GM20431 (cell line): Measurements from ENCODE around the gene SLC2A1.
"Not testable (repeated sequence)": the region's sequence is repeated elsewhere in the genome, so short reads cannot be mapped to it uniquely, and the experiment has no call there.

ENCODE experiments used
- in situ Hi-C: fragments of 300-500 bp; cut with MseI, MboI; formaldehyde crosslinking; loops from one replicate; pipeline ENCODE4 v1.15.0; 2020; ENCODE audit warnings: low sequenced_read_pairs; ENCODE audit not compliant: unreplicated experiment

The SLC2A1 gene

GRCh38 chr1:42931911-42932422 lies 26.7 kb downstream of the SLC2A1 start:
- in situ Hi-C loops = no loop called here

DNA sequence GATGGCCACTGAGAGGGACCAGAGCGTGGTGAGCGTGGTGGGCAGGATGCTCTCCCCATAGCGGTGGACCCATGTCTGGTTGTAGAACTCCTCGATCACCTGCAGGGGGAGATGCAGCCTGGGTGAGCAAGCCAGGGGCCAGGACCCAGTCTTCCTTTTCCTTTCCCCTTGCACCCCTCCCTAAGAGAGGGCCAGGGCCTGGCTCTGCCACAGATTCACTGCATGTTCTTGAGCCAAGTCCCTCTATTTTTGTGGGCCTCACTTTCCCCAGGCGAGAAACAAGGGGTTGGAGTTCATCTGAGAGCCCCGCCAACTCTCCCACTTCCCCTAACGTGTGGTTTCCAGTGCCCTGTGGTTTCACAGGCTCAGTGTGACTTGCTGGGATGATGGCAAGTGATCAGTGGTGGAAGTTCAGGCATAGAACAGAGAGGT lies 27.5 kb downstream of the SLC2A1 start:
- in situ Hi-C loops = no loop called here

GRCh38 chr1:42930178-42931107 lies 28.2 kb downstream of the SLC2A1 start:
- in situ Hi-C loops = no loop called here

GRCh38 chr1:42929434-42930177 lies 29.1 kb downstream of the SLC2A1 start:
- in situ Hi-C loops = no loop called here

DNA sequence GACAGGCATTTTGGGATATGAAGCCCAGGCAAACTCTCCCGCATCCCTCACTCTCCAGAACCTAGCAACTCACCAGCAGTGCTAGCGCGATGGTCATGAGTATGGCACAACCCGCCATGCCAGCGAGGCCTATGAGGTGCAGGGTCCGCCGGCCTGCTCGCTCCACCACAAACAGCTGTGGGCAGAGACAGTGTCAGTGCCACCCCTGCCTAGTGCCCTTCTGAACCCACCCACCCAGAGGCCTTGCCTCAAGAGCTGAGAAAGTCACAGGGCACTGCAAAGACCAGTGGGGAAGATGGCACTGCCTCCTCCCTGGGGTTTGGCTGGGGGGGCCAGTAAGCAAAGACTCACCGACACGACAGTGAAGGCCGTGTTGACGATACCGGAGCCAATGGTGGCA lies 29.8 kb downstream of the SLC2A1 start:
- in situ Hi-C loops = no loop called here

DNA sequence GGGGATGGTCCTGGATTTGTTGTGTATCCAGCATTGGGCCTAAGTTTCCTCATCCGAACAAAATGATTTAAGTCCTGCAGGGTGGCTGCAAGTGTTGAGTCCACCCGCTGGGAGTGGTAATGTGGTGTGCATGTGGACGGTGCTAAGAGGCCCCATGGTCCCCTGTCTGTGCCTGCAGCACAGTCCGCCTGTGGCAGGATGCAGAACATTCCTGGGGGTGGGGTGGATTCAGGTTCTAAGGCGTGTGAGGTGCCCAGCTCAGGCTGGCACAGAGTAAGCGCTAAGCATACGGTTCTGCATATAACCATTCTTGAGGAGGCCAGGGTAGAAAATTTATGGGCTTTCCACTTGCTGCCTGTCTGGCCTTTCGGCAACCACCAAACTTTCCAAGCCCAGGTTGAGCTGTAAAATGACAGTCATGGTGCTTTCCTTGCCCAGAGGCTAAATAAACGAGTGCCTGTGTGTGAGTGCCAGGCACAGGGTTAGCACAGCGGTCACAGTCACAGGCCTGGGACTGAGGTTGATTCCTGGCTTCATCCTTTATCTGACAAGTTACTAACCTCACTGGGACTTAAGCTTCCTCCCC lies 30.7 kb downstream of the SLC2A1 start:
- in situ Hi-C loops = no loop called here

DNA sequence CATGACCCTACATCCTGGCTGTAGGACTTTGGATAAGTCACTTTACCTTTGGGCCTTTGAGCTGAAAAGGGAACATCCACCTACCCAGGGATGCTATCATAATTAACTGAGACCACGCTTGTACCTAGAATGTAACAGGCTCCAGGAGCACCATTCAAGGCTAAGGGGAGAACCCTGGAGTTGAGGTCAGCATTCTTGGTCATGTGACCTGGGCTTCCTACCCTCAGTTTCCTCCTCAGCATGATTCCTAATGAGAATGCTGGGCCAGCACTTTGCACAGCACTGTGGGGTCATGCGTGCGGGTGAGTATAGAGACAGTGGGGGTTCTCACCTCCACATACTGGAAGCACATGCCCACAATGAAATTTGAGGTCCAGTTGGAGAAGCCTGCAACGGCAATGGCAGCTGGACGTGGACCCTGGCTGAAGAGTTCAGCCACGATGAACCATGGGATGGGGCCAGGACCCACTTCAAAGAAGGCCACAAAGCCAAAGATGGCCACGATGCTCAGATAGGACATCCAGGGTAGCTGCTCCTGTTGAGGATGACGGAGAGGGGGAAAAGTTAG lies 31.3 kb downstream of the SLC2A1 start:
- in situ Hi-C loops = no loop called here

- in situ Hi-C loops = no loop called here
Measured at GRCh38 chr1:42926879-42927242, 31.8 kb downstream of the SLC2A1 start.

DNA sequence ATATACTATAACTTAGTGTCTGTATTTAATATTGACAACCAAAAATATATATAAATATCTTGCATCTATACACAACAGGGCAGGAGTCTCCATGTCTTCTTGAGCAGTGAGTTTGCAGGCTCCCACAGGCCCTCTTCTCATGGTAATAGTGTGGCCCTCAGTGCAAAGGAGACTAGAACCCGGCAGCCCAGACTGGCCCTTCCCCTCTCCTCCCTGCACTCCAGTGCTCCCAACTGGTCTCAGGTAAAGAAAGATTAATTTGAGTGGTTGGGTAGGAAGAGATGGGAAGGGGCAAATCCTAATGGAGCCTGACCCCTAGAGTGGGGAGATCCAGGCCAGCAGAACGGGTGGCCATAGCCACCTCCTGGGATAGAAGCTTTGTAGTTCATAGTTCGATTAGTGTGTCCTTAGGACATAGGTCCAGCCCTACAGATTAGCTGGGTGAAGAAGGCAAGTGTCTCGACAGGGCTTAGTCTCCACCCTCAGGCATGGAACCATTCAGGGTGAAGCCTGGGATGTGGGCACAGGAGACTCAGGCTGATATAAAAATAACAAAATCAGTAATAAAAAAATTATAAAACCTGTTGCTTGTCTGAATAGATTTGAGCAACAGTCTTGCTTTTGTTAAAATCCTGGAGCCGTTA lies 32.3 kb downstream of the SLC2A1 start:
- in situ Hi-C loops = no loop called here

- in situ Hi-C loops = no loop called here
Measured at GRCh38 chr1:42924851-42925760, 33.6 kb downstream of the SLC2A1 start.

DNA sequence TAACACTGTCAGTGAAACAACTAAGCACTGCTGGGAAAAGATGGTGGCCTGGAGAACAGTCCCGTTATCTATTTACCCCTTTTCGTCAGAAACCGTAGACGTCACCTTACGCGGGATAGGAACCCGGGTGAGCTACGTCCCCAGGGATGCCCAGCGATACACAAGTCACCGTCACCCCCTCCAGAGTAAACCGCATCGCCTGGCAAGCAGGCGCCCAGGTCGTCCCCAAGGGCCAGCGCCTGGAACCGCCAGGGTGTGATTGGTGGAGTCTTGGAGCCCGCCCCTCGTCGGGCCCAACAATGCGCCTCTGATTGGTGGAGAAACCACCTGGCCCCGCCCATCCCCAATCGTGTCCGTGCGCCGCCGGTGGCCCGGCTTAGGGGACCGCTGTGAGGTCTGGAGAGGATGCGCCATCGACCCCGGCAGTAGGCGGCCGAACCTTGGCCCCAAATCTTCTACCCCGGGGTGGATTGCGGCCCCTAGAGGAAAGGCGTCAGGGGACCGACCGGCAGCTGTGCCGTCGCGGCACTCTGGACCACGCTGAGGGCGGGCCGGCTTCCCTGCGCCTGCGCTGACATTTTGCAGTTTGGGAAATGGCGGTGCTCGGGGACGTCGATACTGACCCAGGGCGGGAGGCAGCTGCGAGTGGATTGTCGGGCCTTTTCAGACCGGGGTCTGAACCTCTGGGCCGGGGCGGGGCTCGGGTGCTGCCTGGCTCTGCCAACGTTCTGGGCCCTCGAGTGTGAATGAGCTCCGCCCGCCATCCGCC lies 34.4 kb downstream of the SLC2A1 start:
- in situ Hi-C loops = no loop called here

DNA sequence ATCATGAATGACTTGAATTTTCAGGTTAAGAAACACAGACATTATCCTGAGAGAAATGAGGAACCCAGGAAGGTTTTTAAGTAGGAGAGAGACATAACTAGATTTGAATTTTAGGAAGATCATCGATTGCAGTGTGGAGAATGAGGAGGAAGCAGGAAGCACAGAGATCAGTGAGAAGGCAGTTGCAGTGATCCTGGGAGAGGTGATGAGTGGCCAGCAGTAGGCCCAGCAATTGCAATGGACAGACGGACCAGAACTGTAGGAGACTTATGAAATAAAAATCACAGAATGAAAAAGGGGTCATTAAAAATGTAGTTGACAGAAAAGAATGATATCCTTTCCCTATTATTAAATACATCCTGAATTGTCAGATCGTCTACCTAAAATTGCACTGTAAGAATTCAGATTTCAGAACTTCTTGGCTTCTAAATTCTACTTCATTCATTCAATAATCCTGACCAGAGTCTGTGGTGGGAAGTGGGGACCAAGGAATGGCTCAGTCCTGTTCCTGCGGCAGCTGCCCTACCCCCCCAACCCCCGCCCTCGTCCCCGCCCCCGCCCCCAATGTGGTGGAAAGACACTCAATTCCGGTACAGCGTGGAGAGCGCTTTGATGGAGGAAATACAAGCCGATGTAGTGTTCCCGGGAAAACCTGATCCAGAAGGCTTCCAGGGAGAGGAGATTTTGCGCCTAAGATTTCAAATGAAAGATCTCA lies 35.1 kb downstream of the SLC2A1 start:
- in situ Hi-C loops = no loop called here

- in situ Hi-C loops = no loop called here
Measured at GRCh38 chr1:42922687-42923366, 35.8 kb downstream of the SLC2A1 start.

GRCh38 chr1:42921769-42922168 lies 36.9 kb downstream of the SLC2A1 start:
- in situ Hi-C loops = no loop called here

DNA sequence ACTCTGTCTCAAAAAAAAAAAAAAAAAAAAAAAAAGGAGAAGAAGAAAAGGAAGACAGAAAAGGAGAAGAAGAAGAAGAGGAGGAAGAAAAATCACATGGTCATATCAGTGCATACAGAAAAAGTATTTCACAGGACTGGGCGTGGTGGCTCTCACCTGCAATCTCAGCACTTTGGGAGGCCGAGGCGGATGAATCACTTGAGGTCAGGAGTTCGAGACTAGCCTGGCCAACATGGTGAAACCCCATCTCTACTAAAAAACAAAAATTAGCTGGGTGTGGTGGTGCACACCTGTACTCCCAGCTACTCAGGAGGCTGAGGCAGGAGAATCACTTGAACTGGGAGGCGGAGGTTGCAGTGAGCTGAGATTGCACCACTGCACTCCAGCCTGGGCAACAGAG lies 39.0 kb downstream of the SLC2A1 start:
- in situ Hi-C loops = not testable (repeated sequence)

- in situ Hi-C loops = no loop called here
Measured at GRCh38 chr1:42917241-42917495, 41.5 kb downstream of the SLC2A1 start.

- in situ Hi-C loops = no loop called here
Measured at GRCh38 chr1:42915456-42915855, 43.2 kb downstream of the SLC2A1 start.
